Aortic smooth muscle cell (primary cell): ENCODE results near the gene MMAA. TPM values are rescaled to one million over a fixed set of nuclear protein-coding genes. Genes with fewer than 3 reads are reported as not detected.

Source experiments
- total RNA-seq: library from RNA; depleted of rRNA; stranded (reverse); fragments of >200 nt; gene quantifications from 2 replicates; pipeline ENCODE4 v1.2.3, GENCODE V29; 2014

Gene MMAA
- total RNA-seq, result 4.5 and 5.8 TPM in 2 replicates

GRCh38 chr4:145618932-145619638 lies at the start of gene MMAA:
TSS of gene MMAA (plus strand) at chr4:145619385. CDS start at chr4:145639140, 19,755 bp downstream.

GRCh38 chr4:145679991-145680455 lies 60.8 kb downstream of the MMAA start, which contains the start of gene C4orf51:
TSS of gene C4orf51 (plus strand) at chr4:145680146. CDS start at chr4:145680204, 58 bp downstream.

Other genes starting within 250 kb of the MMAA start
- gene SMAD1, start 137.5 kb upstream of the MMAA start, total RNA-seq, result 8.9 and 12.7 TPM in 2 replicates
- gene C4orf51, start 60.8 kb downstream of the MMAA start, total RNA-seq, result not detected in 2 replicates